ENCODE results near the gene P2RY12. TPM values are rescaled to one million over a fixed set of nuclear protein-coding genes. Genes with fewer than 3 reads are reported as not detected.

The P2RY12 gene
- total and polyA plus RNA-seq, 2 of the 8 experiments (the other 6 are each of a cell fraction or from before 2014, with no cell fraction given) = not detected

DNA sequence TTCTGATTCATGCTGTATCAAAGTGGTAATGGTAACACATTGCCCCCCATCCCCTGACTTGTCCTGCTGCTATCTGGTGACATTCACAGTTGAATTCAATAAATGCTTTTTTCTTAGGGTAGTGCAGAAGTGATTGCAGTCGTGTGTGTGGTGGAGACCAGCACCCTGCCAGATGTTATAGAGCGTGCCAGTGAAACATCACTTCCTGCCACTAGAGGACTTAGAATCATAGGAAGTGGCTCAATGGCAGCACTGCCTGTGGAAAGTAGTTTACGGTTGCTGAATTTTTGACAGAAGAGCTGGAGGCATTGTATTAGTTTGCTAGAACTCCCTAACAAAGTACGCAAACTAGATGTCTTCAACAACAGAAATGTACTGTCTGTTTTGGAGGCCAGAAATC lies 37.4 kb upstream of the P2RY12 start:
- Histone ChIP-seq H3K27me3 (replicated peaks in 1 of 4; ENCODE audit: control insufficient read depth in 3 of 4, extremely low read depth in 1 of 4, insufficient read depth in 3 of 4, low read length in 3 of 4) (no peaks in the 10 kb centered on the region), H4K5ac (ENCODE audit: insufficient read length, low read depth, low read length) (no peak overlapping the region), H2BK15ac (ENCODE audit: low read length) (no peak overlapping the region), H3K9me3 (ENCODE audit: insufficient read depth in 2 of 2, low read depth in 1 of 2, low read length in 1 of 2) (no peaks in the 10 kb centered on the region), H2AFZ (ENCODE audit: low read length) (no peak overlapping the region), H3K36me3 (ENCODE audit: control insufficient read depth in 2 of 4, insufficient read depth in 4 of 4, low read length in 3 of 4) (peaks cover 0 to 3% (median 0%) of the 10 kb centered on the region in 4 experiments; a peak in 1 of 8 replicates), H3K14ac (ENCODE audit: insufficient read length) (no peak overlapping the region), H3K56ac (replicated peaks; ENCODE audit: insufficient read length, low read depth, low read length) (no peak overlapping the region), H2BK12ac (ENCODE audit: low read depth, low read length) (no peak overlapping the region), H3K23me2 (ENCODE audit: low read depth, low read length) (no peaks in the 10 kb centered on the region), H3K23ac (ENCODE audit: insufficient read length) (no peak overlapping the region), H2BK5ac (ENCODE audit: low read depth, low read length) (no peak overlapping the region), H3K9ac (replicated peaks in 1 of 4; ENCODE audit: extremely low read depth in 1 of 4, low read depth in 3 of 4, low read length in 3 of 4) (no peak overlapping the region), H3K79me1 (ENCODE audit: low read depth, low read length) (no peaks in the 10 kb centered on the region; the same call in 1 of the 2 replicates), H2BK120ac (replicated peaks; ENCODE audit: low read depth, low read length) (no peak overlapping the region), H3K4ac (replicated peaks; ENCODE audit: insufficient read length, low read depth, low read length) (no peak overlapping the region), H4K91ac (replicated peaks; ENCODE audit: insufficient read length, low read length) (no peak overlapping the region), H2BK20ac (ENCODE audit: low read length) (no peak overlapping the region), H3K4me1 (replicated peaks in 1 of 4; ENCODE audit: control insufficient read depth in 3 of 4, insufficient read depth in 4 of 4, low read length in 3 of 4) (peaks cover 0 to 8% (median 6%) of the 10 kb centered on the region in 4 experiments; a peak in 3 of 7 replicates), H3K18ac (ENCODE audit: extremely low read depth, low read length) (no peak overlapping the region), H4K8ac (ENCODE audit: extremely low read depth, insufficient read depth, low read length) (no peak overlapping the region), H3K4me2 (ENCODE audit: insufficient read depth in 1 of 2, low read depth in 2 of 2, low read length in 2 of 2) (no peak overlapping the region), H3K27ac (ENCODE audit: low read depth, low read length) (no peak overlapping the region), H2AK5ac (ENCODE audit: low read depth, low read length) (no peak overlapping the region), H4K20me1 (replicated peaks in 1 of 2; ENCODE audit: control insufficient read depth in 1 of 2, insufficient read depth in 2 of 2, low read length in 2 of 2) (no peaks in the 10 kb centered on the region), H3K4me3 (ENCODE audit: extremely low read depth in 1 of 4, insufficient read depth in 2 of 4, low read depth in 3 of 4, low read length in 4 of 4) (no peak overlapping the region), H3K79me2 (ENCODE audit: control insufficient read depth in 1 of 2, insufficient read depth in 2 of 2, low read length in 2 of 2) (no peaks in the 10 kb centered on the region)
- TF ChIP-seq RAD21 (IDR thresholded peaks at IDR 0.05 in 1 of 2, conservative IDR thresholded peaks at IDR 0.05 in 1 of 2; ENCODE audit: low read depth in 2 of 2, low read length in 2 of 2) (0 out of 4 replicates have a peak, but pooled peaks of 1 of the 2 experiments have one; percentile 8), JUND (IDR thresholded peaks at IDR 0.05; ENCODE audit: low read length) (no peak)
- TF ChIP-seq, protein P1, sequence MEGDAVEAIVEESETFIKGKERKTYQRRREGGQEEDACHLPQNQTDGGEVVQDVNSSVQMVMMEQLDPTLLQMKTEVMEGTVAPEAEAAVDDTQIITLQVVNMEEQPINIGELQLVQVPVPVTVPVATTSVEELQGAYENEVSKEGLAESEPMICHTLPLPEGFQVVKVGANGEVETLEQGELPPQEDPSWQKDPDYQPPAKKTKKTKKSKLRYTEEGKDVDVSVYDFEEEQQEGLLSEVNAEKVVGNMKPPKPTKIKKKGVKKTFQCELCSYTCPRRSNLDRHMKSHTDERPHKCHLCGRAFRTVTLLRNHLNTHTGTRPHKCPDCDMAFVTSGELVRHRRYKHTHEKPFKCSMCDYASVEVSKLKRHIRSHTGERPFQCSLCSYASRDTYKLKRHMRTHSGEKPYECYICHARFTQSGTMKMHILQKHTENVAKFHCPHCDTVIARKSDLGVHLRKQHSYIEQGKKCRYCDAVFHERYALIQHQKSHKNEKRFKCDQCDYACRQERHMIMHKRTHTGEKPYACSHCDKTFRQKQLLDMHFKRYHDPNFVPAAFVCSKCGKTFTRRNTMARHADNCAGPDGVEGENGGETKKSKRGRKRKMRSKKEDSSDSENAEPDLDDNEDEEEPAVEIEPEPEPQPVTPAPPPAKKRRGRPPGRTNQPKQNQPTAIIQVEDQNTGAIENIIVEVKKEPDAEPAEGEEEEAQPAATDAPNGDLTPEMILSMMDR (IDR thresholded peaks at IDR 0.05; ENCODE audit: control extremely low read depth in 1 of 3, insufficient read depth in 1 of 3, low read depth in 1 of 3, low read length in 3 of 3) = peak in 2 of 3 experiments; percentile 12 to 24; a peak in 2 of 4 replicates
- ChIA-PET POLR2A (ENCODE audit: partially characterized antibody) (no interaction called here), CTCF (ENCODE audit: partially characterized antibody) (interaction anchor here (0.8 to 1.7 kb wide), 5 partner anchors 11 to 497 kb away, joined by 3 to 5 read pairs (median 3); no protein-coding TSS in a partner anchor)
- FAIRE-seq = no peak
- WGBS, 2 experiments (ENCODE audit: extremely low coverage in 1 of 2, insufficient coverage in 1 of 2, insufficient read length in 1 of 2, insufficient replicate concordance in 2 of 2, low coverage in 1 of 2, low lambda C conversion rate in 2 of 2, missing lambda C conversion rate in 1 of 2) = 88% methylated on average over 4 of the region's 4 CpGs; no CpG with 5 or more reads in 1 of the 2 experiments
- no peak for DNase-seq (ENCODE audit: low read depth in 1 of 2, low spot score in 2 of 2)

Measured in H1 (cell line).